22Rv1 (cell line): ENCODE data around the gene FCRLA.
"Not testable (repeated sequence)": the region's sequence is repeated elsewhere in the genome, so short reads cannot be mapped to it uniquely, and the experiment has no call there.

Source experiments
- CTCF ChIP-seq: fragments of 450-650 bp; IDR thresholded peaks from 2 replicates; pipeline ENCODE4 v1.5.1; 2017; ENCODE audit warnings: mild to moderate bottlenecking
- ZFX ChIP-seq: fragments of 450-650 bp; IDR thresholded peaks from 2 replicates; pipeline ENCODE4 v1.6.1; 2017; ENCODE audit warnings: antibody characterized with exemption, borderline replicate concordance

DNA sequence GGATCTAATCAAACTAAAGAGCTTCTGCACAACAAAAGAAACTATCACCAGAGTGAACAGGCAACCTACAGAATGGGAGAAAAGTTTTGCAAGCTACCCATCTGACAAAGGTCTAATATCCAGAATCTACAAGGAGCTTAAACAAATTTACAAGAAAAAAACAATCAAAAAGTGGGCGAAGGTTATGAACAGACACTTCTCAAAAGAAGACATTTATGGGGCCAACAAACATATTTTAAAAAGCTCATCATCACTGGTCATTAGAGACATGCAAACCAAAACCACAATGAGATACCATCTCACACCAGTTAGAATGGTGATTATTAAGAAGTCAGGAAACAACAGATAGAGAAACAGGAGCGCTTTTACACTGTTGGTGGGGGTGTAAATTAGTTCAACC, 8.7 kb upstream of the FCRLA start:
- TF ChIP-seq CTCF, ZFX: not testable (repeated sequence)
